Measurements from ENCODE around the gene PTPN9.

DNA sequence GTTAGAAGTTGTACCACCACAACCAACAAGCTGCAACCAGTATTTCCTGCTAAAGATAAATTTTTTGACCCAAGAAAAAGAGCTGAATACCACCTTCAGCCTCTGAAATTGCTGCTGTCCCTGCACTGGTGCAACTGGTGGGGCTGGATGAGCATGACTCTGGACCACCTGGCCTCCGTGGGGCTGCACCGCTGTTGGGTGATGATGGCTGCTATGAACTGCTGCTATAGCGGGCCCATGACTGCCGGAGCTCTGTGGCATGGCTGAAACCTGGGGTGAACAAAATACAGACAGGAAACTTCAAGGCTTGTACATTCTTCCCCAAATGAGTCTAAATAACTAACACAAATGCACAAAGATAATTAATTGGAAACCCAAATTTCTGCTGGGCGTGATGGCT, 156.6 kb downstream of the PTPN9 start:
- TF ChIP-seq, protein P1, sequence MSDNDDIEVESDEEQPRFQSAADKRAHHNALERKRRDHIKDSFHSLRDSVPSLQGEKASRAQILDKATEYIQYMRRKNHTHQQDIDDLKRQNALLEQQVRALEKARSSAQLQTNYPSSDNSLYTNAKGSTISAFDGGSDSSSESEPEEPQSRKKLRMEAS (IDR thresholded peaks at IDR 0.05): no peak
- TF ChIP-seq YY1 (IDR thresholded peaks at IDR 0.05; ENCODE audit: low read depth) (no peak), TEAD4 (IDR thresholded peaks at IDR 0.05) (no peak), CEBPB (IDR thresholded peaks at IDR 0.05) (no peak), EP300 (IDR thresholded peaks at IDR 0.05; ENCODE audit: borderline replicate concordance) (no peak), TAF1 (IDR thresholded peaks at IDR 0.05; ENCODE audit: low read depth) (no peak), CREB1 (IDR thresholded peaks at IDR 0.05; ENCODE audit: low read depth) (no peak), EGR1 (IDR thresholded peaks at IDR 0.05) (no peak), RAD21 (IDR thresholded peaks at IDR 0.05; ENCODE audit: low read depth) (no peak), ZBTB7A (IDR thresholded peaks at IDR 0.05; ENCODE audit: low read depth) (no peak)
- TF ChIP-seq, protein P2, sequence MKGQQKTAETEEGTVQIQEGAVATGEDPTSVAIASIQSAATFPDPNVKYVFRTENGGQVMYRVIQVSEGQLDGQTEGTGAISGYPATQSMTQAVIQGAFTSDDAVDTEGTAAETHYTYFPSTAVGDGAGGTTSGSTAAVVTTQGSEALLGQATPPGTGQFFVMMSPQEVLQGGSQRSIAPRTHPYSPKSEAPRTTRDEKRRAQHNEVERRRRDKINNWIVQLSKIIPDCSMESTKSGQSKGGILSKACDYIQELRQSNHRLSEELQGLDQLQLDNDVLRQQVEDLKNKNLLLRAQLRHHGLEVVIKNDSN (IDR thresholded peaks at IDR 0.05): no peak
- TF ChIP-seq, protein P3, sequence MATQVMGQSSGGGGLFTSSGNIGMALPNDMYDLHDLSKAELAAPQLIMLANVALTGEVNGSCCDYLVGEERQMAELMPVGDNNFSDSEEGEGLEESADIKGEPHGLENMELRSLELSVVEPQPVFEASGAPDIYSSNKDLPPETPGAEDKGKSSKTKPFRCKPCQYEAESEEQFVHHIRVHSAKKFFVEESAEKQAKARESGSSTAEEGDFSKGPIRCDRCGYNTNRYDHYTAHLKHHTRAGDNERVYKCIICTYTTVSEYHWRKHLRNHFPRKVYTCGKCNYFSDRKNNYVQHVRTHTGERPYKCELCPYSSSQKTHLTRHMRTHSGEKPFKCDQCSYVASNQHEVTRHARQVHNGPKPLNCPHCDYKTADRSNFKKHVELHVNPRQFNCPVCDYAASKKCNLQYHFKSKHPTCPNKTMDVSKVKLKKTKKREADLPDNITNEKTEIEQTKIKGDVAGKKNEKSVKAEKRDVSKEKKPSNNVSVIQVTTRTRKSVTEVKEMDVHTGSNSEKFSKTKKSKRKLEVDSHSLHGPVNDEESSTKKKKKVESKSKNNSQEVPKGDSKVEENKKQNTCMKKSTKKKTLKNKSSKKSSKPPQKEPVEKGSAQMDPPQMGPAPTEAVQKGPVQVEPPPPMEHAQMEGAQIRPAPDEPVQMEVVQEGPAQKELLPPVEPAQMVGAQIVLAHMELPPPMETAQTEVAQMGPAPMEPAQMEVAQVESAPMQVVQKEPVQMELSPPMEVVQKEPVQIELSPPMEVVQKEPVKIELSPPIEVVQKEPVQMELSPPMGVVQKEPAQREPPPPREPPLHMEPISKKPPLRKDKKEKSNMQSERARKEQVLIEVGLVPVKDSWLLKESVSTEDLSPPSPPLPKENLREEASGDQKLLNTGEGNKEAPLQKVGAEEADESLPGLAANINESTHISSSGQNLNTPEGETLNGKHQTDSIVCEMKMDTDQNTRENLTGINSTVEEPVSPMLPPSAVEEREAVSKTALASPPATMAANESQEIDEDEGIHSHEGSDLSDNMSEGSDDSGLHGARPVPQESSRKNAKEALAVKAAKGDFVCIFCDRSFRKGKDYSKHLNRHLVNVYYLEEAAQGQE (IDR thresholded peaks at IDR 0.05; ENCODE audit: low read depth): no peak
